Peyer's patch (tissue), 4 donors: ENCODE data around the gene OR51B5. TPM values are rescaled to one million over a fixed set of nuclear protein-coding genes. Genes with fewer than 3 reads are reported as not detected.
"Not testable (repeated sequence)": the region's sequence is repeated elsewhere in the genome, so short reads cannot be mapped to it uniquely, and the experiment has no call there.

Experiments
- DNase-seq, 3 donors: peaks; one replicate each; pipeline ENCODE4 v3.0.0-alpha.2; 2017 to 2019
- H3K27ac ChIP-seq, 4 donors: fragments of 200-600 bp; sonication (generic); one replicate each; pipeline ENCODE4 v1.5.1; 2016 to 2019
- H3K27me3 ChIP-seq, 2 donors: fragments of 200-600 bp; sonication (generic); one replicate each; pipeline ENCODE4 v1.5.1; 2019
- H3K36me3 ChIP-seq, 3 donors: fragments of 200-600 bp; sonication (generic); one replicate each; pipeline ENCODE4 v1.5.1; 2016 to 2019
- H3K4me1 ChIP-seq, 4 donors: fragments of 200-600 bp; sonication (generic); one replicate each; pipeline ENCODE4 v1.5.1; 2016 to 2019
- H3K4me3 ChIP-seq, 4 donors: fragments of 200-600 bp; sonication (generic); 1 replicate in 3 of 4; 2 replicates in 1 of 4; pipeline ENCODE4 v1.5.1; 2016 to 2019; ENCODE audit warnings: mild to moderate bottlenecking in 1 of 4
- H3K9me3 ChIP-seq, 4 donors: fragments of 200-600 bp; sonication (generic); one replicate each; pipeline ENCODE4 v1.5.1; 2016 to 2019; ENCODE audit warnings: mild to moderate bottlenecking in 1 of 4
- POLR2A ChIP-seq, 2 donors: fragments of 450-650 bp; IDR thresholded peaks; one replicate each; pipeline ENCODE4 v1.5.1; 2017; ENCODE audit warnings: antibody characterized with exemption in 2 of 2, mild to moderate bottlenecking in 2 of 2, moderate library complexity in 2 of 2
- total RNA-seq, 4 donors: library from RNA; depleted of rRNA; stranded (reverse); fragments of >200 nt; gene quantifications; one replicate each; pipeline ENCODE4 v1.1.0, GENCODE V29; 2016
- TF ChIP-seq, protein P1 (sequence below), 6 experiments: fragments of 450-650 bp in 4 of 6; fragments of 200-600 bp in 2 of 6; sonication (generic) in 1 of 6; IDR thresholded peaks; one replicate each; pipeline ENCODE4 v1.5.1; 2017 to 2019; ENCODE audit warnings: antibody characterized with exemption in 6 of 6, mild to moderate bottlenecking in 3 of 6, moderate library complexity in 1 of 6

OR51B5 gene
- total RNA-seq, 4 donors from 2014 or later: not detected

DNA sequence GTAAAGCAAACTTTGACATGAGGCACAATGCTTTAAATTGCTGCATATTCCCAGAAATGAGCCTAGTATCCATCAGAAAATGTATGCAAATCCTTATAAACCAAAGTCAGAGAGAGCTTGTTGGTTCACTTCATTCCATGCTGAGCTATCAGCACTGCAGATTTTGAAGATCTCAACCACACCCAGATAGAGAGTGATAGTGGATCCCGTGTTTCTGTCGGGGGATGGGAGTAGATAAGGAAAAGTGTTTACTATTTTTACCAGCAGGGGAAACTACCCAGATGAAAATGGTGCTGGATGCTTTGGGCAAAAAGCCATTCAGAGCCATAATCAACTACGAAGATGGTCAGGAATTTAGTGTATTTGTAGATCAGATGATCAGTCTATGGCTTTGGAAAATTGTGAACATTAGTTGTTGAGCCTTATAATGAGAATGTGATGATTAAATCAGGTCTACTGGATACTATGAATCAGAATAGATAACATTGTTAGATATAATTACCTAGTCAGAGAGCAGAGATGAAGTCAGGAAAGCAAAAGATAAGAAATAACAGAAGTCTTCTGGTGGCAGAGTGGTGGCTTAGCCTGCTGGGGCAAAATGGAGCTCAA, 18.8 kb upstream of the OR51B5 start:
- DNase-seq: no peak
- Histone ChIP-seq H3K4me1 (no peaks in the 10 kb centered on the region), H3K27ac (no peak overlapping the region), H3K9me3 (no peaks in the 10 kb centered on the region), H3K4me3 (no peak overlapping the region), H3K27me3 (no peaks in the 10 kb centered on the region), H3K36me3 (no peaks in the 10 kb centered on the region)
- TF ChIP-seq, protein P1, sequence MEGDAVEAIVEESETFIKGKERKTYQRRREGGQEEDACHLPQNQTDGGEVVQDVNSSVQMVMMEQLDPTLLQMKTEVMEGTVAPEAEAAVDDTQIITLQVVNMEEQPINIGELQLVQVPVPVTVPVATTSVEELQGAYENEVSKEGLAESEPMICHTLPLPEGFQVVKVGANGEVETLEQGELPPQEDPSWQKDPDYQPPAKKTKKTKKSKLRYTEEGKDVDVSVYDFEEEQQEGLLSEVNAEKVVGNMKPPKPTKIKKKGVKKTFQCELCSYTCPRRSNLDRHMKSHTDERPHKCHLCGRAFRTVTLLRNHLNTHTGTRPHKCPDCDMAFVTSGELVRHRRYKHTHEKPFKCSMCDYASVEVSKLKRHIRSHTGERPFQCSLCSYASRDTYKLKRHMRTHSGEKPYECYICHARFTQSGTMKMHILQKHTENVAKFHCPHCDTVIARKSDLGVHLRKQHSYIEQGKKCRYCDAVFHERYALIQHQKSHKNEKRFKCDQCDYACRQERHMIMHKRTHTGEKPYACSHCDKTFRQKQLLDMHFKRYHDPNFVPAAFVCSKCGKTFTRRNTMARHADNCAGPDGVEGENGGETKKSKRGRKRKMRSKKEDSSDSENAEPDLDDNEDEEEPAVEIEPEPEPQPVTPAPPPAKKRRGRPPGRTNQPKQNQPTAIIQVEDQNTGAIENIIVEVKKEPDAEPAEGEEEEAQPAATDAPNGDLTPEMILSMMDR (IDR thresholded peaks at IDR 0.05): no peak
- no peak for TF ChIP-seq POLR2A (IDR thresholded peaks at IDR 0.05)

DNA sequence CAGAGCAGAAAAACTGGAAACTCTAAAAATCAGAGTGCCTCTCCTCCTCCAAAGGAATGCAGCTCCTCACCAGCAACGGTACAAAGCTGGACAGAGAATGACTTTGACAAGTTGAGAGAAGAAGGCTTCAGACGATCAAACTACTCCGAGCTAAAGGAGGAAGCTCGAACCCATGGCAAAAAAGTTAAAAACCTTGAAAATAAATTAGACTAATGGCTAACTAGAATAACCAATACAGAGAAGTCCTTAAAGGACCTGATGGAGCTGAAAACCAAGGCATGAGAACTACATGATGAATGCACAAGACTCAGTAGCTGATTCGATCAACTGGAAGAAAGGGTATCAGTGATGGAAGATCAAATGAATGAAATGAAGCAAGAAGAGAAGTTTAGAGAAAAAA, 12.7 kb upstream of the OR51B5 start:
- not testable (repeated sequence) for H3K4me3 ChIP-seq, H3K27ac ChIP-seq, DNase-seq, H3K27me3 ChIP-seq, H3K36me3 ChIP-seq, H3K9me3 ChIP-seq, H3K4me1 ChIP-seq

GRCh38 chr11:5351208-5351607, 7.9 kb upstream of the OR51B5 start, which contains the start of gene OR51B6:
Gene OR51B6, plus strand, starts transcription at chr11:5351508. Its CDS starts 0 bp downstream, at chr11:5351508.
- H3K4me1 ChIP-seq: no peaks in the 10 kb centered on the region
- H3K36me3 ChIP-seq: no peaks in the 10 kb centered on the region
- H3K27ac ChIP-seq: no peak within 1 kb of the TSS
- TF ChIP-seq, protein P1 (IDR thresholded peaks at IDR 0.05): no peak
- TF ChIP-seq POLR2A (IDR thresholded peaks at IDR 0.05): no peak
- H3K27me3 ChIP-seq: no peaks in the 10 kb centered on the region
- H3K4me3 ChIP-seq: no peak within 1 kb of the TSS
- no peaks in the 10 kb centered on the region for H3K9me3 ChIP-seq
- no peak for DNase-seq

DNA sequence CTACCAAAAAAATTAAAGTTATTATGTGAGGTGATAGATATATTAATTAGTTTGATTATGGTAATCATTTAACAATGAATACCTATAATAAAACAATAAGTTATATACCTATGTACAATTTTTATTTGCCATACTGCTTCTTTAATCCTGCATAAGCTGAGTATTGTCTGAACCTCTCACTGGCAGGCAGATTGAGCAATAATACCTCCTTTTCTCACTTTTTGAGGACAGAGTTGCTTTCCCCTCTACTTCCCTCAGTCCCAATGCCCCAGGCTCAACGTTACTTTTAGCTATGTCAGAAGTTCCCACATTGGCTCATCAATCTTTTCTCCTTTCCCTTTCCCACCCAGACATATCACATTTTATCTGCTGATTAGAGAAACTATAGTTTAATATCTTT, 6.2 kb upstream of the OR51B5 start:
- no peak for DNase-seq
- TF ChIP-seq, protein P1 (IDR thresholded peaks at IDR 0.05): no peak
- TF ChIP-seq POLR2A (IDR thresholded peaks at IDR 0.05): no peak

GRCh38 chr11:5348551-5349194, 5.3 kb upstream of the OR51B5 start:
- no peak for DNase-seq
- Histone ChIP-seq H3K27ac (no peak overlapping the region), H3K4me3 (no peak overlapping the region), H3K36me3 (no peaks in the 10 kb centered on the region), H3K27me3 (no peaks in the 10 kb centered on the region), H3K4me1 (no peaks in the 10 kb centered on the region), H3K9me3 (no peaks in the 10 kb centered on the region)
- TF ChIP-seq, protein P1 (IDR thresholded peaks at IDR 0.05): no peak
- no peak for TF ChIP-seq POLR2A (IDR thresholded peaks at IDR 0.05)

More for the DNA sequence above, 6.2 kb upstream of the OR51B5 start:
- no peaks in the 10 kb centered on the region for H3K27me3 ChIP-seq
- H3K4me1 ChIP-seq: no peaks in the 10 kb centered on the region
- no peaks in the 10 kb centered on the region for H3K36me3 ChIP-seq
- H3K9me3 ChIP-seq: no peaks in the 10 kb centered on the region
- no peak overlapping the region for H3K27ac ChIP-seq
- no peak overlapping the region for H3K4me3 ChIP-seq

DNA sequence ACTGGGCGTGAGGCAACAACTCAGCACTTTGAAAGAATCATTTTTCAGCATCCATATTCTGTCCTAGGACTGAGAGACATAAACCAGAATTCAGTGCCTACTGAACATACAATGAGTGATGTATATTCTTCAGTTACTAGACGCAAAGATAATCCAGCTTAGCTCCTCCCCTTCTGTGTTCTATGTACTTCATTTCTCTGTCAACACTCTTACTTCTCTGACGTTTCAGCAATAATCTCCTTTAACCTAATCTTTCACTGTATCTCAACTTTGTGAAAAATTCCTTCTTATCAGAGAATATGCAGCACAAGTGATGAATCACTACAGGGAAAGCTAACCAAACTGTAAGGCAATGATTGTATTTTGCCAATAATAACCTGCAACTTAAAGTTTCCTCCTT, 2.5 kb upstream of the OR51B5 start:
- H3K36me3 ChIP-seq: no peaks in the 10 kb centered on the region
- TF ChIP-seq, protein P1 (IDR thresholded peaks at IDR 0.05): no peak
- no peak for TF ChIP-seq POLR2A (IDR thresholded peaks at IDR 0.05)
- no peak overlapping the region for H3K4me3 ChIP-seq
- H3K4me1 ChIP-seq: no peaks in the 10 kb centered on the region
- H3K9me3 ChIP-seq: no peaks in the 10 kb centered on the region
- H3K27me3 ChIP-seq: no peaks in the 10 kb centered on the region
- H3K27ac ChIP-seq: no peak overlapping the region
- no peak for DNase-seq
